GM12891 (cell line): ENCODE results near the gene COL1A2.

Experiments
- PAX5 ChIP-seq: IDR thresholded peaks from 2 replicates; pipeline ENCODE4 v1.6.1; 2011; ENCODE audit warnings: low read length, moderate library complexity, mild to moderate bottlenecking; ENCODE audit not compliant: insufficient read depth, severe bottlenecking
- POLR2A ChIP-seq: IDR thresholded peaks from 2 replicates; pipeline ENCODE4 v1.6.1; 2011; ENCODE audit warnings: low read depth, low read length, control low read depth
- POLR2AphosphoS5 ChIP-seq: IDR thresholded peaks from 2 replicates; pipeline ENCODE4 v1.6.1; 2011; ENCODE audit warnings: low read depth, low read length, control low read depth
- POU2F2 ChIP-seq: IDR thresholded peaks from 2 replicates; pipeline ENCODE4 v1.6.1; 2011; ENCODE audit warnings: low read depth, mild to moderate bottlenecking, control low read depth, low read length, moderate library complexity
- SPI1 ChIP-seq: IDR thresholded peaks from 2 replicates; pipeline ENCODE4 v1.6.1; 2011; ENCODE audit warnings: low read depth, low read length, control low read depth
- TAF1 ChIP-seq: IDR thresholded peaks from 2 replicates; pipeline ENCODE4 v1.6.1; 2011; ENCODE audit warnings: low read depth, low read length, control low read depth

DNA sequence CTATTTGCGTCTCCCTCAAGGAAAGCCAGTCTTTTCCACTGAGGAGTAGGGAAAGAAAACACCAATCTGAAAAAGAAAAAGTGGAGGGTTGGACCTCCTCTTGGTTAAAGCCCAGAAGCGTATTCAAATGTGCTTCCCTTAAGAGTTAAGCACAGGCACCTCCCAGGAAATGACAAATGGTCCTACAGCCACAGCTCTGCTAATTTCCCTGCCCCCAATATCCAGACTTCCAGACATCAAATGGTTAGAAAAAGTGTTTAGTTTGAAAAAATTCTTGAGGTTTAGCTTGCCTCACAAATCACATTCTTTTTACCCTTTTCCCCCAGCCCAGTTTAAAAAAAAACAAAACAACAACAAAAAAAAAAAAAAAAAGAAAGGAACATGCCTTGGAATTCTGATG lies 19.0 kb upstream of the COL1A2 start:
- TF ChIP-seq POLR2A (no peak), TAF1 (no peak), PAX5 (no peak), POLR2AphosphoS5 (no peak), SPI1 (no peak), POU2F2 (no peak)
